Mesendoderm (in vitro differentiated cells): Measurements from ENCODE around the gene CUX1.
"Not testable (repeated sequence)": the region's sequence is repeated elsewhere in the genome, so short reads cannot be mapped to it uniquely, and the experiment has no call there.

Experiments
- DNase-seq: peaks from one replicate; pipeline ENCODE4 v3.0.0; 2013
- H2AK5ac ChIP-seq: 2 replicates; pipeline ENCODE4 v1.6.1; 2013; ENCODE audit warnings: low read length, inconsistent platforms
- H2BK120ac ChIP-seq: 2 replicates; pipeline ENCODE4 v1.6.1; 2013; ENCODE audit warnings: low read depth, mild to moderate bottlenecking, low read length, moderate library complexity, mixed read lengths
- H2BK15ac ChIP-seq: replicated peaks from 2 replicates; pipeline ENCODE4 v1.6.1; 2013; ENCODE audit warnings: low read depth, mild to moderate bottlenecking, moderate library complexity
- H2BK5ac ChIP-seq: 2 replicates; pipeline ENCODE4 v1.6.1; 2013; ENCODE audit warnings: low read length, inconsistent platforms
- H3K18ac ChIP-seq: 2 replicates; pipeline ENCODE4 v1.6.1; 2013; ENCODE audit warnings: mild to moderate bottlenecking, low read length, mixed read lengths
- H3K23ac ChIP-seq: one replicate; pipeline ENCODE4 v1.6.1; 2013; ENCODE audit warnings: low read length
- H3K27ac ChIP-seq: 2 replicates; pipeline ENCODE4 v1.5.1; 2013; ENCODE audit warnings: low read depth, mild to moderate bottlenecking, inconsistent platforms, low read length, moderate library complexity
- H3K27me3 ChIP-seq: 2 replicates; pipeline ENCODE4 v1.6.1; 2013; ENCODE audit warnings: low read length, control low read depth, mild to moderate bottlenecking, inconsistent platforms; ENCODE audit not compliant: insufficient read depth, poor library complexity
- H3K36me3 ChIP-seq: 2 replicates; pipeline ENCODE4 v1.6.1; 2013; ENCODE audit warnings: low read length, inconsistent platforms; ENCODE audit not compliant: control insufficient read depth, insufficient read depth
- H3K4ac ChIP-seq: one replicate; pipeline ENCODE4 v1.6.1; 2013; ENCODE audit warnings: low read depth, mild to moderate bottlenecking, low read length, moderate library complexity
- H3K4me1 ChIP-seq: 2 replicates; pipeline ENCODE4 v1.6.1; 2013; ENCODE audit warnings: low read depth, low read length, inconsistent platforms; ENCODE audit not compliant: control insufficient read depth
- H3K4me2 ChIP-seq: 2 replicates; pipeline ENCODE4 v1.6.1; 2013; ENCODE audit warnings: low read length
- H3K4me3 ChIP-seq: 2 replicates; pipeline ENCODE4 v1.5.1; 2013; ENCODE audit warnings: mild to moderate bottlenecking, low read length
- H3K56ac ChIP-seq: one replicate; pipeline ENCODE4 v1.6.1; 2013; ENCODE audit warnings: low read length
- H3K79me1 ChIP-seq: 2 replicates; pipeline ENCODE4 v1.6.1; 2013; ENCODE audit warnings: low read length, inconsistent platforms
- H3K79me2 ChIP-seq: 2 replicates; pipeline ENCODE4 v1.6.1; 2013; ENCODE audit warnings: mild to moderate bottlenecking, low read length; ENCODE audit not compliant: control insufficient read depth, insufficient read depth
- H3K9ac ChIP-seq: 2 replicates; pipeline ENCODE4 v1.6.1; 2013; ENCODE audit warnings: low read length, inconsistent platforms
- H4K5ac ChIP-seq: one replicate; pipeline ENCODE4 v1.6.1; 2013; ENCODE audit warnings: low read length
- H4K8ac ChIP-seq: one replicate; pipeline ENCODE4 v1.6.1; 2013; ENCODE audit warnings: low read depth, mild to moderate bottlenecking, control low read depth, low read length, moderate library complexity
- WGBS: extraction: QIAGEN DNeasy Blood & Tissue Kit; methylation state at CpG from one replicate; pipeline ENCODE4 v1.1.7; 2013; ENCODE audit warnings: low lambda C conversion rate, missing lambda C conversion rate; ENCODE audit not compliant: insufficient coverage; ENCODE audit errors: extremely low coverage; 5-methylcytosine and 5-hydroxymethylcytosine counted together

CUX1 gene

GRCh38 chr7:102182016-102182415 is 364.6 kb downstream of the CUX1 start:
- Histone ChIP-seq H3K4me1 (no peaks in the 10 kb centered on the region), H4K8ac (no peak overlapping the region), H3K79me1 (no peaks in the 10 kb centered on the region), H2BK5ac (no peak overlapping the region), H3K27me3 (no peaks in the 10 kb centered on the region), H3K18ac (no peak overlapping the region), H3K56ac (no peak overlapping the region), H3K27ac (no peak overlapping the region), H3K4me3 (no peak overlapping the region), H3K9ac (no peak overlapping the region), H3K36me3 (peaks cover 11% of the 10 kb centered on the region), H2BK15ac (no peak overlapping the region), H4K5ac (no peak overlapping the region), H3K4ac (no peak overlapping the region), H2AK5ac (no peak overlapping the region), H2BK120ac (no peak overlapping the region), H3K4me2 (no peak overlapping the region), H3K79me2 (no peaks in the 10 kb centered on the region), H3K23ac (no peak overlapping the region)
- WGBS = no CpG with 5 or more reads among the region's 3 CpGs
- no peak for DNase-seq

DNA sequence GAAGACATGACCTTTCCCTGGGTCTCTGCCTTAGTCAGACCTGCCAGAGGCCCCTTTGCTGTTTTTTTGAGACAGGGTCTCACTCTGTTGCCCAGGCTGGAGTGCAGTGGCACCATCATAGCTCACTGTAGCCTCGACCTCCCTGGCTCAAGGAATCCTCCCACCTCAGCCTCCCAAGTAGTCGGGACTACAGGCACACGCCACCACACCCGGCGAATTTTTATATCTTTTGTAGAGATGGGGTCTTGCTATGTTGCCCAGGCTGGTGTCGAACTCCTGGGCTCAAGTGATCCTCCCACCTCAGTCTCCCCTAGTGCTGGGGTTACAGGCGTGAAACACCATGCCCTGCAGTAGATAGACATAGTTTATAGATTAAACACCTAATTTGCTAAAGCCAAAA is 366.4 kb downstream of the CUX1 start:
- H3K23ac ChIP-seq, H3K4me1 ChIP-seq, H2BK5ac ChIP-seq, H3K4me3 ChIP-seq, H3K79me2 ChIP-seq, H3K56ac ChIP-seq, DNase-seq, H2AK5ac ChIP-seq, H3K9ac ChIP-seq, H4K5ac ChIP-seq, H3K18ac ChIP-seq, H3K27me3 ChIP-seq, H3K79me1 ChIP-seq, H3K4me2 ChIP-seq, H2BK120ac ChIP-seq, H3K36me3 ChIP-seq, H3K4ac ChIP-seq, H2BK15ac ChIP-seq, H4K8ac ChIP-seq, H3K27ac ChIP-seq: not testable (repeated sequence)
- WGBS = no CpG with 5 or more reads among the region's 7 CpGs

DNA sequence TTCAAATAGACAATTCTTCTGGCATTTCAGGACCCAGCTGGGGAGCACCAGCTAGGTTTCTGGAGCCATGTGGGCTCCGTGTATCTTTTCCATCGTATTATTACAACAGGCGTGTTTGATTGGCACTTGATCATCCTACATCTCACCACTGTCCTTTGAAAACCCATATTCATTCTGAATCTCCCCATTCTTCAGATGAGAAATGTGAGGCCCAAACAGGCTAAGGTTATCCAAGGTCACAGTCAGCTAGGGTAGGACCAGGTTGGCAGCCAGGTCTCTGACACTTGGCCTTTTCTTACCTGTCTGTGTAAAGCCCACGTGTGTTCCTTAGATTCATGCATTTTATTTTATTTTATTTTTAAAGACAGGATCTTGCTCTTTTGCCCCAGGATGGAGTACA is 366.9 kb downstream of the CUX1 start:
- H3K9ac ChIP-seq = no peak overlapping the region
- H3K18ac ChIP-seq = no peak overlapping the region
- no peak overlapping the region for H2AK5ac ChIP-seq
- no peak overlapping the region for H2BK5ac ChIP-seq
- H3K56ac ChIP-seq = no peak overlapping the region
- no peak overlapping the region for H3K4me3 ChIP-seq
- no peaks in the 10 kb centered on the region for H3K4me1 ChIP-seq
- peaks cover 11% of the 10 kb centered on the region for H3K36me3 ChIP-seq
- no peak overlapping the region for H2BK120ac ChIP-seq
- no peak overlapping the region for H3K27ac ChIP-seq
- no peaks in the 10 kb centered on the region for H3K27me3 ChIP-seq
- no peak overlapping the region for H4K5ac ChIP-seq
- H3K23ac ChIP-seq = no peak overlapping the region
- no peaks in the 10 kb centered on the region for H3K79me1 ChIP-seq
- no peak for DNase-seq
- no peak overlapping the region for H2BK15ac ChIP-seq
- H3K4ac ChIP-seq = no peak overlapping the region
- H3K79me2 ChIP-seq = no peaks in the 10 kb centered on the region
- WGBS = no CpG with 5 or more reads among the region's 4 CpGs
- no peak overlapping the region for H4K8ac ChIP-seq
- H3K4me2 ChIP-seq = no peak overlapping the region

DNA sequence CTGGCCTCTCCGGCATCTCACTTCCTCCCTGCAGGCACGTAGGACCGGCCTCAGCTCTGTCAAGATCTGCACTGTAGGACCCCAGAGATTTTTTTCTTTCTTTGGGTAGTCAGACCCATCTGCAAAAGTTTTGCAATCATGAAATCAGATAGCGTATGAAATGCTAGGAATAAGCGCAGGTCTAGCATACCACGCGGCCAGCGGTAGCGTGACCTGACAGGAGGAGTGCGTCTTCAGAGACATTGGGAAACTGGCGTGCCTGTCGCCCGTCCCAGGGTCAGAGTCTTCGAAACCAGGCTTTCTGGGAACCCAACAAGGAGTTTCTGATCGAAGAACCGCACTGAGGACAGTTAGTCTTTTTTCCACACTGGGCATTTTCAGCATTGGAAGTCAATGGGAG is 368.4 kb downstream of the CUX1 start:
- no peak overlapping the region for H3K4ac ChIP-seq
- H3K79me1 ChIP-seq = no peaks in the 10 kb centered on the region
- no peak overlapping the region for H2AK5ac ChIP-seq
- no peak overlapping the region for H4K8ac ChIP-seq
- no peak overlapping the region for H2BK15ac ChIP-seq
- no peaks in the 10 kb centered on the region for H3K4me1 ChIP-seq
- peaks cover 12% of the 10 kb centered on the region for H3K36me3 ChIP-seq
- no peak overlapping the region for H3K9ac ChIP-seq
- no peak overlapping the region for H2BK120ac ChIP-seq
- no peaks in the 10 kb centered on the region for H3K27me3 ChIP-seq
- H3K56ac ChIP-seq = no peak overlapping the region
- no peaks in the 10 kb centered on the region for H3K79me2 ChIP-seq
- H3K23ac ChIP-seq = no peak overlapping the region
- H4K5ac ChIP-seq = no peak overlapping the region
- H3K4me3 ChIP-seq = no peak overlapping the region
- no peak overlapping the region for H3K4me2 ChIP-seq
- no peak overlapping the region for H2BK5ac ChIP-seq
- no peak for DNase-seq
- no peak overlapping the region for H3K27ac ChIP-seq
- no peak overlapping the region for H3K18ac ChIP-seq
- no CpG with 5 or more reads among the region's 16 CpGs for WGBS

- H3K79me1 ChIP-seq = no peaks in the 10 kb centered on the region
- H3K4ac ChIP-seq = no peak overlapping the region
- no peaks in the 10 kb centered on the region for H3K4me1 ChIP-seq
- H3K4me3 ChIP-seq = no peak overlapping the region
- no peak overlapping the region for H3K27ac ChIP-seq
- H2BK15ac ChIP-seq = no peak overlapping the region
- no peak overlapping the region for H4K8ac ChIP-seq
- no peak overlapping the region for H2BK5ac ChIP-seq
- H4K5ac ChIP-seq = no peak overlapping the region
- no peak overlapping the region for H2BK120ac ChIP-seq
- no peaks in the 10 kb centered on the region for H3K79me2 ChIP-seq
- no peak overlapping the region for H3K23ac ChIP-seq
- H3K4me2 ChIP-seq = no peak overlapping the region
- no peak overlapping the region for H3K56ac ChIP-seq
- DNase-seq = no peak
- WGBS = no CpG with 5 or more reads among the region's 6 CpGs
- peaks cover 12% of the 10 kb centered on the region for H3K36me3 ChIP-seq
- H2AK5ac ChIP-seq = no peak overlapping the region
- H3K9ac ChIP-seq = no peak overlapping the region
- no peak overlapping the region for H3K18ac ChIP-seq
- H3K27me3 ChIP-seq = no peaks in the 10 kb centered on the region
These were observed 368.9 kb downstream of the CUX1 start for GRCh38 chr7:102186306-102186705.

DNA sequence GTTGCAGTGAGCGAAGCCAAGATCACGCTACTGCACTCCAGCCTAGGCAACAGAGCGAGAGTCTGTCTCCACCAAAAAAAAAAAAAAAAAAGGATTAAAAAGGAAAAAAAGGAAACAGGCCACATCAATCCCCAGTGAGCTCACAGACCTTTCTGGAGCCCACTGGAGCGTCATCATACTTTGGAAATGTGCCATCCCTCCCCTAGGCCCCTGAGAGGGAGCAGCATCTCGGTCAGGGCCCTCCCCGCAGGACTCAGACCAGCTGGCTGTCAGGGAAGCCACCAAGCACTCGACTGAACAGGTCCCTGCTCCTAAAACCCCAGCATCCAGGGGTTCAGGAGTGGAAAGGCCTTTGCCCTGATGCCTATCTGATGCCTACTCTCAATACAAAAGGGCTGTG is 371.3 kb downstream of the CUX1 start:
- no peak overlapping the region for H3K23ac ChIP-seq
- no peak overlapping the region for H3K9ac ChIP-seq
- no peak overlapping the region for H3K4ac ChIP-seq
- no peak overlapping the region for H3K18ac ChIP-seq
- H2AK5ac ChIP-seq = no peak overlapping the region
- H3K4me2 ChIP-seq = no peak overlapping the region
- no peak overlapping the region for H4K5ac ChIP-seq
- peaks cover 8% of the 10 kb centered on the region for H3K36me3 ChIP-seq
- no peak overlapping the region for H3K4me3 ChIP-seq
- H3K56ac ChIP-seq = no peak overlapping the region
- H2BK120ac ChIP-seq = no peak overlapping the region
- H4K8ac ChIP-seq = no peak overlapping the region
- H2BK5ac ChIP-seq = no peak overlapping the region
- no peaks in the 10 kb centered on the region for H3K27me3 ChIP-seq
- H3K79me2 ChIP-seq = no peaks in the 10 kb centered on the region
- H3K27ac ChIP-seq = no peak overlapping the region
- H3K4me1 ChIP-seq = no peaks in the 10 kb centered on the region
- WGBS = no CpG with 5 or more reads among the region's 7 CpGs
- DNase-seq = no peak
- H2BK15ac ChIP-seq = no peak overlapping the region
- no peaks in the 10 kb centered on the region for H3K79me1 ChIP-seq
